SJSA1 (cell line): ENCODE results near the gene APRT. TPM values are rescaled to one million over a fixed set of nuclear protein-coding genes. Genes with fewer than 3 reads are reported as not detected.

ENCODE experiments used
- DNase-seq, 2 experiments: peaks; one replicate each; pipeline ENCODE4 v3.0.0-alpha.2; 2015 to 2020; ENCODE audit warnings: low spot score in 2 of 2, low read depth in 1 of 2
- H3K27ac ChIP-seq: fragments of 250-450 bp; sonication (Bioruptor Pico); 2 replicates; pipeline ENCODE4 v1.5.1; 2020; ENCODE audit warnings: mild to moderate bottlenecking, moderate library complexity
- H3K27me3 ChIP-seq: fragments of 250-450 bp; sonication (Bioruptor Pico); replicated peaks from 2 replicates; pipeline ENCODE4 v1.5.1; 2020; ENCODE audit warnings: mild to moderate bottlenecking, moderate library complexity
- H3K36me3 ChIP-seq: fragments of 250-450 bp; sonication (Bioruptor Pico); 2 replicates; pipeline ENCODE4 v1.5.1; 2020; ENCODE audit warnings: mild to moderate bottlenecking
- H3K4me1 ChIP-seq: fragments of 250-450 bp; sonication (Bioruptor Pico); replicated peaks from 2 replicates; pipeline ENCODE4 v1.6.1; 2021; ENCODE audit warnings: mild to moderate bottlenecking
- H3K4me3 ChIP-seq: fragments of 250-450 bp; sonication (Bioruptor Pico); 2 replicates; pipeline ENCODE4 v1.5.1; 2020; ENCODE audit warnings: mild to moderate bottlenecking
- H3K9me3 ChIP-seq: fragments of 250-450 bp; sonication (Bioruptor Pico); replicated peaks from 2 replicates; pipeline ENCODE4 v1.5.1; 2020; ENCODE audit warnings: mild to moderate bottlenecking
- total RNA-seq: library from RNA; depleted of rRNA; stranded (reverse); fragments of >200 nt; shearing (Covaris generic); gene quantifications from 2 replicates; pipeline ENCODE4 v1.2.3, GENCODE V29; 2014

Gene APRT
- total RNA-seq, 1 experiment from 2014 or later, result 90.6 TPM

- H3K9me3 ChIP-seq, result no peaks in the 10 kb centered on the region
- H3K4me1 ChIP-seq, result peaks cover 41% of the 10 kb centered on the region
- H3K36me3 ChIP-seq, result peaks cover 50% of the 10 kb centered on the region
- peak overlapping the region; percentile 65 for H3K4me3 ChIP-seq
- H3K27me3 ChIP-seq, result no peaks in the 10 kb centered on the region
- DNase-seq, result no peak
- H3K27ac ChIP-seq, result peak overlapping the region; percentile 28; the same call in 1 of the 2 replicates
Observed at GRCh38 chr16:88804173-88804551, 7.6 kb downstream of the APRT start.

GRCh38 chr16:88803264-88803987, 8.3 kb downstream of the APRT start, which contains the start of gene CDT1:
Gene CDT1, plus strand, starts transcription at chr16:88803789. Its CDS starts 43 bp downstream, at chr16:88803832.
- H3K4me1 ChIP-seq, result peaks cover 41% of the 10 kb centered on the region
- no peaks in the 10 kb centered on the region for H3K27me3 ChIP-seq
- H3K36me3 ChIP-seq, result peaks cover 43% of the 10 kb centered on the region
- peak within 1 kb of the TSS; percentile 65 for H3K4me3 ChIP-seq
- no peaks in the 10 kb centered on the region for H3K9me3 ChIP-seq
- peak; percentile 84 to 90 for DNase-seq
- peak within 1 kb of the TSS; percentile 56 for H3K27ac ChIP-seq

GRCh38 chr16:88800277-88800592, 11.5 kb downstream of the APRT start:
- no peak for DNase-seq
- no peaks in the 10 kb centered on the region for H3K9me3 ChIP-seq
- H3K4me3 ChIP-seq, result no peak overlapping the region
- no peak overlapping the region for H3K27ac ChIP-seq
- peaks cover 22% of the 10 kb centered on the region for H3K4me1 ChIP-seq
- H3K27me3 ChIP-seq, result no peaks in the 10 kb centered on the region
- H3K36me3 ChIP-seq, result peaks cover 11% of the 10 kb centered on the region

GRCh38 chr16:88799569-88800276, 12.0 kb downstream of the APRT start:
- Histone ChIP-seq H3K4me3 (no peak overlapping the region), H3K36me3 (peaks cover 6% of the 10 kb centered on the region), H3K9me3 (no peaks in the 10 kb centered on the region), H3K27me3 (no peaks in the 10 kb centered on the region), H3K4me1 (peaks cover 17% of the 10 kb centered on the region), H3K27ac (no peak overlapping the region)
- DNase-seq, result no peak

- no peaks in the 10 kb centered on the region for H3K27me3 ChIP-seq
- no peak for DNase-seq
- no peak overlapping the region for H3K27ac ChIP-seq
- H3K36me3 ChIP-seq, result no peaks in the 10 kb centered on the region
- no peaks in the 10 kb centered on the region for H3K9me3 ChIP-seq
- H3K4me3 ChIP-seq, result no peak overlapping the region
- H3K4me1 ChIP-seq, result peaks cover 11% of the 10 kb centered on the region
Observed at GRCh38 chr16:88798772-88799455, 12.8 kb downstream of the APRT start.

GRCh38 chr16:88798073-88798472, 13.7 kb downstream of the APRT start:
- no peak overlapping the region for H3K4me3 ChIP-seq
- no peak overlapping the region for H3K27ac ChIP-seq
- no peaks in the 10 kb centered on the region for H3K9me3 ChIP-seq
- no peak for DNase-seq
- H3K4me1 ChIP-seq, result peaks cover 12% of the 10 kb centered on the region
- no peaks in the 10 kb centered on the region for H3K27me3 ChIP-seq
- H3K36me3 ChIP-seq, result no peaks in the 10 kb centered on the region

- DNase-seq, result no peak
- H3K27me3 ChIP-seq, result no peaks in the 10 kb centered on the region
- no peaks in the 10 kb centered on the region for H3K9me3 ChIP-seq
- no peak overlapping the region for H3K4me3 ChIP-seq
- peaks cover 24% of the 10 kb centered on the region for H3K4me1 ChIP-seq
- H3K36me3 ChIP-seq, result no peaks in the 10 kb centered on the region
- no peak overlapping the region for H3K27ac ChIP-seq
Observed at GRCh38 chr16:88796278-88796677, 15.4 kb downstream of the APRT start.

GRCh38 chr16:88793251-88793954, 18.3 kb downstream of the APRT start:
- Histone ChIP-seq H3K36me3 (no peaks in the 10 kb centered on the region; the same call in 1 of the 2 replicates), H3K4me3 (no peak overlapping the region), H3K9me3 (no peaks in the 10 kb centered on the region), H3K27me3 (no peaks in the 10 kb centered on the region), H3K27ac (no peak overlapping the region), H3K4me1 (peaks cover 46% of the 10 kb centered on the region)
- no peak for DNase-seq

GRCh38 chr16:88792668-88793250, 19.0 kb downstream of the APRT start:
- Histone ChIP-seq H3K4me1 (peaks cover 46% of the 10 kb centered on the region), H3K4me3 (no peak overlapping the region), H3K27ac (peak overlapping the region; percentile 47), H3K36me3 (no peaks in the 10 kb centered on the region; the same call in 1 of the 2 replicates), H3K27me3 (no peaks in the 10 kb centered on the region), H3K9me3 (no peaks in the 10 kb centered on the region)
- no peak for DNase-seq

- peak; percentile 95 to 97 for DNase-seq
- no peaks in the 10 kb centered on the region for H3K27me3 ChIP-seq
Observed at GRCh38 chr16:88792078-88792550, 19.6 kb downstream of the APRT start.

GRCh38 chr16:88790312-88791211, 21.2 kb downstream of the APRT start:
- H3K27ac ChIP-seq, result peak overlapping the region; percentile 58; the same call in 1 of the 2 replicates
- H3K9me3 ChIP-seq, result no peaks in the 10 kb centered on the region
- H3K4me3 ChIP-seq, result peak overlapping the region; percentile 26
- H3K4me1 ChIP-seq, result peaks cover 49% of the 10 kb centered on the region
- no peak for DNase-seq
- H3K36me3 ChIP-seq, result no peaks in the 10 kb centered on the region; the same call in 1 of the 2 replicates
- H3K27me3 ChIP-seq, result no peaks in the 10 kb centered on the region

More at GRCh38 chr16:88792078-88792550, 19.6 kb downstream of the APRT start:
- H3K27ac ChIP-seq, result peak overlapping the region; percentile 47
- no peaks in the 10 kb centered on the region for H3K9me3 ChIP-seq
- peaks cover 46% of the 10 kb centered on the region for H3K4me1 ChIP-seq
- peak overlapping the region; percentile 24 for H3K4me3 ChIP-seq
- no peaks in the 10 kb centered on the region; the same call in 1 of the 2 replicates for H3K36me3 ChIP-seq

- Histone ChIP-seq H3K9me3 (no peaks in the 10 kb centered on the region), H3K4me3 (no peak overlapping the region), H3K36me3 (peaks cover 6% of the 10 kb centered on the region), H3K4me1 (peaks cover 54% of the 10 kb centered on the region), H3K27me3 (no peaks in the 10 kb centered on the region), H3K27ac (no peak overlapping the region)
- no peak for DNase-seq
Observed at GRCh38 chr16:88789594-88789993, 22.1 kb downstream of the APRT start.
